ENCODE data around the gene KIF2A.

KIF2A gene

GRCh38 chr5:62386824-62387223 is 80.8 kb downstream of the KIF2A start:
- no peak for DNase-seq

GRCh38 chr5:62395210-62395950 is 89.4 kb downstream of the KIF2A start:
- DNase-seq: peak; percentile 37 to 44

GRCh38 chr5:62403411-62404250 is 97.6 kb downstream of the KIF2A start, which contains the start of gene DIMT1:
TSS of gene DIMT1 (minus strand) at chr5:62403905. CDS start at chr5:62403772, 133 bp downstream.
- peak; percentile 94 to 95 for DNase-seq

- DNase-seq: peak; percentile 99
Observed at GRCh38 chr5:62412549-62413329, 106.7 kb downstream of the KIF2A start, which contains the start of gene IPO11. TSS of gene IPO11 (plus strand) at chr5:62412763. CDS start at chr5:62437280, 24,517 bp downstream.

- no peak for DNase-seq
Observed at GRCh38 chr5:62413711-62414110, 107.7 kb downstream of the KIF2A start.

GRCh38 chr5:62418462-62419076 is 112.6 kb downstream of the KIF2A start:
- DNase-seq: no peak

GRCh38 chr5:62419609-62420008 is 113.6 kb downstream of the KIF2A start:
- DNase-seq: no peak

GRCh38 chr5:62421414-62421813 is 115.4 kb downstream of the KIF2A start:
- no peak for DNase-seq

GRCh38 chr5:62424763-62425162 is 118.8 kb downstream of the KIF2A start:
- no peak for DNase-seq

- DNase-seq: no peak
Observed at GRCh38 chr5:62431735-62432620, 126.0 kb downstream of the KIF2A start.

- DNase-seq: no peak
Observed at GRCh38 chr5:62432621-62433064, 126.6 kb downstream of the KIF2A start.

Data from activated T-cell treated with anti-CD3 and anti-CD28 coated beads, Interleukin-2, amount 50 U/mL, for 48 hours (primary cell).